ENCODE results near the gene RBM10. TPM values are rescaled to one million over a fixed set of nuclear protein-coding genes. Genes with fewer than 3 reads are reported as not detected.

Gene RBM10
- total RNA-seq, 4 donors from 2014 or later = 27.3 to 46.2 (median 33.7) TPM

DNA sequence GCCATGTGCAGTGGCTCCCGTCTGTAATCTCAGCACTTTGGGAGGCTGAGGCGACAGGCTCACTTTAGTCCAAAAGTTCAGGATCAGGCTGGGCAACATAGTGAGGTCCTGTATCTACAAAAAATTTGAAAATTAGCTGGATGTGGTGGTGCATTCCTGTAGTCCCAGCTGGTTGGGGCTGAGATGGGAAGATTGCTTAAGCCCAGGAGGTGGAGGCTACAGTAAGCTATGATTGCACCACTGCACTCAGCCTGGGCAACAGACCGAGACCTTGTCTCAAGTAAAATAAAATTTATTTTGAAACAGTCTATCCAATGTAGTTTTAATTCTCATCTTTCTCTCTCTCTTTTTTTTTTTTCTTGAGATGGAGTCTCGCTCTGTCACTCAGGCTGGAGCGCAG is 21.1 kb downstream of the RBM10 start:
- Histone ChIP-seq H3K36me3 (peaks cover 0 to 20% (median 0%) of the 10 kb centered on the region in 3 donors), H3K4me1 (no peaks in the 10 kb centered on the region), H3K27ac (no peak overlapping the region), H3K27me3 (no peaks in the 10 kb centered on the region), H3K9me3 (no peaks in the 10 kb centered on the region), H3K4me3 (no peak overlapping the region)
- DNase-seq (ENCODE audit: low spot score in 2 of 2) = no peak
- 91 to 92% methylated on average over 5 of the region's 5 CpGs for WGBS, 2 donors
- TF ChIP-seq POLR2A (IDR thresholded peaks at IDR 0.05) (no peak), EP300 (IDR thresholded peaks at IDR 0.05) (no peak)
- TF ChIP-seq, protein P1, sequence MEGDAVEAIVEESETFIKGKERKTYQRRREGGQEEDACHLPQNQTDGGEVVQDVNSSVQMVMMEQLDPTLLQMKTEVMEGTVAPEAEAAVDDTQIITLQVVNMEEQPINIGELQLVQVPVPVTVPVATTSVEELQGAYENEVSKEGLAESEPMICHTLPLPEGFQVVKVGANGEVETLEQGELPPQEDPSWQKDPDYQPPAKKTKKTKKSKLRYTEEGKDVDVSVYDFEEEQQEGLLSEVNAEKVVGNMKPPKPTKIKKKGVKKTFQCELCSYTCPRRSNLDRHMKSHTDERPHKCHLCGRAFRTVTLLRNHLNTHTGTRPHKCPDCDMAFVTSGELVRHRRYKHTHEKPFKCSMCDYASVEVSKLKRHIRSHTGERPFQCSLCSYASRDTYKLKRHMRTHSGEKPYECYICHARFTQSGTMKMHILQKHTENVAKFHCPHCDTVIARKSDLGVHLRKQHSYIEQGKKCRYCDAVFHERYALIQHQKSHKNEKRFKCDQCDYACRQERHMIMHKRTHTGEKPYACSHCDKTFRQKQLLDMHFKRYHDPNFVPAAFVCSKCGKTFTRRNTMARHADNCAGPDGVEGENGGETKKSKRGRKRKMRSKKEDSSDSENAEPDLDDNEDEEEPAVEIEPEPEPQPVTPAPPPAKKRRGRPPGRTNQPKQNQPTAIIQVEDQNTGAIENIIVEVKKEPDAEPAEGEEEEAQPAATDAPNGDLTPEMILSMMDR (IDR thresholded peaks at IDR 0.05) = no peak

GRCh38 chrX:47168495-47169073 is 23.6 kb downstream of the RBM10 start:
- no peaks in the 10 kb centered on the region for H3K27me3 ChIP-seq
- DNase-seq (ENCODE audit: low spot score in 2 of 2) = no peak
- no peak overlapping the region for H3K27ac ChIP-seq
- no peak for TF ChIP-seq EP300 (IDR thresholded peaks at IDR 0.05)
- TF ChIP-seq POLR2A (IDR thresholded peaks at IDR 0.05) = no peak
- TF ChIP-seq, protein P1 (IDR thresholded peaks at IDR 0.05) = no peak
- H3K9me3 ChIP-seq = no peaks in the 10 kb centered on the region
- H3K4me3 ChIP-seq = no peak overlapping the region
- peaks cover 0 to 44% (median 0%) of the 10 kb centered on the region in 3 donors for H3K36me3 ChIP-seq
- WGBS, 2 donors = 82 to 90% methylated on average over 6 of the region's 6 CpGs
- H3K4me1 ChIP-seq = no peaks in the 10 kb centered on the region

DNA sequence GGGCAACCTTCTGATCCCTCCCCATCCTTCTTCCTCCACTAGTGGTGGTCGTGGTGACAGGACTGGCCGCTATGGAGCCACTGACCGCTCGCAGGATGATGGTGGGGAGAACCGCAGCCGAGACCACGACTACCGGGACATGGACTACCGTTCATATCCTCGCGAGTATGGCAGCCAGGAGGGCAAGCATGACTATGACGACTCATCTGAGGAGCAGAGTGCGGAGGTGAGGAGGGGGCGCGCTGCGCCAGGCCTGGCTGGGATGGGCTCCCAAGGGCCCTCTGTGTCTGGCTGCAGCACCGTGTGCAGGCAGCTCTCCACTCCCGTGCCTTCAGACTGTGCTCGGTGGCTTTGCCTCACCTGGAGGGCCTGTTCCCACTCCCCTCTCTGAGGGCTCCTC is 24.3 kb downstream of the RBM10 start:
- no peak overlapping the region for H3K27ac ChIP-seq
- H3K27me3 ChIP-seq = no peaks in the 10 kb centered on the region
- no peak overlapping the region for H3K4me3 ChIP-seq
- no peak for DNase-seq (ENCODE audit: low spot score in 2 of 2)
- H3K9me3 ChIP-seq = no peaks in the 10 kb centered on the region
- H3K36me3 ChIP-seq = peaks cover 0 to 51% (median 0%) of the 10 kb centered on the region in 3 donors
- TF ChIP-seq EP300 (IDR thresholded peaks at IDR 0.05) (no peak), POLR2A (IDR thresholded peaks at IDR 0.05) (no peak)
- TF ChIP-seq, protein P1 (IDR thresholded peaks at IDR 0.05) = no peak
- WGBS, 2 donors = 89 to 91% methylated on average over 7 to 19 of the region's 19 CpGs
- no peaks in the 10 kb centered on the region for H3K4me1 ChIP-seq

- no peak for TF ChIP-seq EP300 (IDR thresholded peaks at IDR 0.05)
- no peak for TF ChIP-seq POLR2A (IDR thresholded peaks at IDR 0.05)
- peaks cover 0 to 56% (median 0%) of the 10 kb centered on the region in 3 donors for H3K36me3 ChIP-seq
- no peaks in the 10 kb centered on the region for H3K4me1 ChIP-seq
- peaks cover 0 to 1% of the 10 kb centered on the region in 2 donors for H3K27me3 ChIP-seq
- DNase-seq (ENCODE audit: low spot score in 2 of 2) = no peak
- no peak overlapping the region for H3K27ac ChIP-seq
- WGBS, 2 donors = 75% methylated on average over 6 to 13 of the region's 13 CpGs
- H3K4me3 ChIP-seq = no peak overlapping the region
- H3K9me3 ChIP-seq = no peaks in the 10 kb centered on the region
Observed at GRCh38 chrX:47169726-47170515, 24.9 kb downstream of the RBM10 start.

GRCh38 chrX:47170861-47171692 is 26.1 kb downstream of the RBM10 start:
- Histone ChIP-seq H3K4me1 (no peaks in the 10 kb centered on the region), H3K4me3 (no peak overlapping the region), H3K27ac (no peak overlapping the region), H3K9me3 (no peaks in the 10 kb centered on the region), H3K36me3 (peaks cover 0 to 67% (median 0%) of the 10 kb centered on the region in 3 donors), H3K27me3 (peaks cover 0 to 3% of the 10 kb centered on the region in 2 donors)
- 85 to 89% methylated on average over 30 to 34 of the region's 34 CpGs for WGBS, 2 donors
- no peak for TF ChIP-seq POLR2A (IDR thresholded peaks at IDR 0.05)
- TF ChIP-seq, protein P1 (IDR thresholded peaks at IDR 0.05) = no peak
- TF ChIP-seq EP300 (IDR thresholded peaks at IDR 0.05) = no peak
- no peak for DNase-seq (ENCODE audit: low spot score in 2 of 2)
